HEK293T (cell line): ENCODE measurements around the gene RHOBTB3.

ENCODE experiments used
- CTCF ChIA-PET: fragments of 350-600 bp; formaldehyde crosslinking; extraction: SDS; loops from one replicate; lab custom pipeline; 2021; ENCODE audit warnings: antibody characterized with exemption, inconsistent platforms; lab: Yijun Ruan, JAX
- POLR2A ChIA-PET: fragments of 350-600 bp; formaldehyde crosslinking; extraction: SDS; loops from one replicate; lab custom pipeline; 2020; ENCODE audit warnings: antibody characterized with exemption, inconsistent platforms; lab: Yijun Ruan, JAX
- DNase-seq: peaks from one replicate; pipeline ENCODE4 v3.0.0; 2012; ENCODE audit warnings: mixed read lengths; ENCODE audit errors: extremely low spot score
- ARNT ChIP-seq: fragments of 450-650 bp; IDR thresholded peaks from 2 replicates; pipeline ENCODE4 v1.6.1; 2017; ENCODE audit warnings: mild to moderate bottlenecking
- BHLHE40 ChIP-seq: fragments of 450-650 bp; IDR thresholded peaks from 2 replicates; pipeline ENCODE4 v1.6.1; 2016; ENCODE audit warnings: mild to moderate bottlenecking, moderate library complexity, borderline replicate concordance
- CTBP1 ChIP-seq: fragments of 450-650 bp; IDR thresholded peaks from 2 replicates; pipeline ENCODE4 v1.6.1; 2016; ENCODE audit warnings: borderline replicate concordance
- ELF4 ChIP-seq: fragments of 450-650 bp; IDR thresholded peaks from 2 replicates; pipeline ENCODE4 v1.6.1; 2017; ENCODE audit warnings: antibody characterized with exemption
- FOXA1 ChIP-seq: fragments of 450-650 bp; IDR thresholded peaks from 2 replicates; pipeline ENCODE4 v1.6.1; 2016; ENCODE audit warnings: mild to moderate bottlenecking
- FOXK2 ChIP-seq: fragments of 450-650 bp; IDR thresholded peaks from 2 replicates; pipeline ENCODE4 v1.6.1; 2016; ENCODE audit warnings: mild to moderate bottlenecking
- FOXM1 ChIP-seq: fragments of 450-650 bp; IDR thresholded peaks from 2 replicates; pipeline ENCODE4 v1.6.1; 2017; ENCODE audit warnings: mild to moderate bottlenecking, borderline replicate concordance
- HDGF ChIP-seq: fragments of 450-650 bp; IDR thresholded peaks from 2 replicates; pipeline ENCODE4 v1.6.1; 2017; ENCODE audit warnings: antibody characterized with exemption, borderline replicate concordance
- L3MBTL2 ChIP-seq: fragments of 450-650 bp; conservative IDR thresholded peaks from 2 replicates; pipeline ENCODE4 v1.6.1; 2016; ENCODE audit warnings: mild to moderate bottlenecking
- LEF1 ChIP-seq: fragments of 450-650 bp; IDR thresholded peaks from 2 replicates; pipeline ENCODE4 v1.6.1; 2017; ENCODE audit warnings: mild to moderate bottlenecking, borderline replicate concordance
- NFRKB ChIP-seq: fragments of 450-650 bp; IDR thresholded peaks from 2 replicates; pipeline ENCODE4 v1.6.1; 2016; ENCODE audit warnings: mild to moderate bottlenecking, moderate library complexity
- SP1 ChIP-seq: fragments of 450-650 bp; IDR thresholded peaks from 2 replicates; pipeline ENCODE4 v1.6.1; 2017
- SUZ12 ChIP-seq: fragments of 450-650 bp; IDR thresholded peaks from 2 replicates; pipeline ENCODE4 v1.6.1; 2016; ENCODE audit warnings: mild to moderate bottlenecking
- TARDBP ChIP-seq: fragments of 450-650 bp; IDR thresholded peaks from 2 replicates; pipeline ENCODE4 v1.6.1; 2016
- ZNF384 ChIP-seq: fragments of 450-650 bp; IDR thresholded peaks from 2 replicates; pipeline ENCODE4 v1.6.1; 2016
- TF ChIP-seq, protein P1 (sequence below): fragments of 450-650 bp; IDR thresholded peaks from 2 replicates; pipeline ENCODE4 v1.6.1; 2016

Gene RHOBTB3

DNA sequence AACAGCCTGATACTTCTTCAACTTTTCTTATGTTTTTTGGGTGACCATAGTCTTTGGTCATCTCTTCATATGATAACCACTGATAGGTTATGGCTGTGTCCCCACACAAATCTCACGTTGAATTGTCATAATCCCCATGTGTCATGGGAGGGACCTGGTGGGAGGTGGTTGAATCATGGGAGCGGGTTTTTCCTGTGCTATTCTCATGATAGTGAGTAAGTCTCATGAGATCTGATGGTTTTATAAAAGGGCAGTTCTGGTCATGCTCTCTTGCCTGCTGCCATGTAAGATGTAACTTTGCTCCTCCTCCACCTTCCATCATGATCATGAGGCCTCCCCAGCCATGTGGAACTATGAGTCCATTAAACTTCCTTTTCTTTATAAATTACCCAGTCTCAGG is 8.7 kb downstream of the RHOBTB3 start:
- no peak for TF ChIP-seq FOXA1
- TF ChIP-seq BHLHE40 = no peak
- POLR2A ChIA-PET = no interaction called here
- no peak for DNase-seq
- CTCF ChIA-PET = no interaction called here

DNA sequence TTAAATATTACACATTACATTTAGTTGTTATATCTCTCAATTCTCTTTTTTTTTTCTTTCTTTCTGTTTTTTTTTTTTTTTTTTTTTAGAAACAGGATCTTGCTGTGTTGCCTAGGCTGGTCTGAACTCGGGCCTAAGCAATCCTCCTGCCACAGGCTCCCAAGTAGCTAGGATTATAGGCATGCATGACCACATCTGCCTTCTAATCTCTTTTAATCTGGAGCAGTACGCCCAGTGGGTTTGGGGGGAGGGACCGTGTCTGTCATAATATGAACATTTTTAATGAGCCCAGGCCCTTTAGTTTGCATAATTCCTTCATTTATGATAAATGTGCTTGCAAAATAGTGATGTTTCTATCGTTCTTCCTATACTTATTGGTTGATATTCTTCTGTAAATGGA is 10.3 kb downstream of the RHOBTB3 start:
- ChIA-PET POLR2A (interaction anchor here (0.7 kb wide), 1 partner anchor 11 kb away, joined by 3 read pairs; the partner anchor contains the start of gene RHOBTB3), CTCF (interaction anchor here (0.6 kb wide), 1 partner anchor 1490 kb away, joined by 3 read pairs; no protein-coding TSS in a partner anchor)
- no peak for DNase-seq
- no peak for TF ChIP-seq FOXM1
- TF ChIP-seq NFRKB = no peak
- no peak for TF ChIP-seq FOXA1
- TF ChIP-seq HDGF = no peak
- no peak for TF ChIP-seq FOXK2
- TF ChIP-seq TARDBP = no peak
- TF ChIP-seq SUZ12 = no peak
- no peak for TF ChIP-seq LEF1
- TF ChIP-seq, protein P1, sequence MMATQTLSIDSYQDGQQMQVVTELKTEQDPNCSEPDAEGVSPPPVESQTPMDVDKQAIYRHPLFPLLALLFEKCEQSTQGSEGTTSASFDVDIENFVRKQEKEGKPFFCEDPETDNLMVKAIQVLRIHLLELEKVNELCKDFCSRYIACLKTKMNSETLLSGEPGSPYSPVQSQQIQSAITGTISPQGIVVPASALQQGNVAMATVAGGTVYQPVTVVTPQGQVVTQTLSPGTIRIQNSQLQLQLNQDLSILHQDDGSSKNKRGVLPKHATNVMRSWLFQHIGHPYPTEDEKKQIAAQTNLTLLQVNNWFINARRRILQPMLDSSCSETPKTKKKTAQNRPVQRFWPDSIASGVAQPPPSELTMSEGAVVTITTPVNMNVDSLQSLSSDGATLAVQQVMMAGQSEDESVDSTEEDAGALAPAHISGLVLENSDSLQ = no peak

DNA sequence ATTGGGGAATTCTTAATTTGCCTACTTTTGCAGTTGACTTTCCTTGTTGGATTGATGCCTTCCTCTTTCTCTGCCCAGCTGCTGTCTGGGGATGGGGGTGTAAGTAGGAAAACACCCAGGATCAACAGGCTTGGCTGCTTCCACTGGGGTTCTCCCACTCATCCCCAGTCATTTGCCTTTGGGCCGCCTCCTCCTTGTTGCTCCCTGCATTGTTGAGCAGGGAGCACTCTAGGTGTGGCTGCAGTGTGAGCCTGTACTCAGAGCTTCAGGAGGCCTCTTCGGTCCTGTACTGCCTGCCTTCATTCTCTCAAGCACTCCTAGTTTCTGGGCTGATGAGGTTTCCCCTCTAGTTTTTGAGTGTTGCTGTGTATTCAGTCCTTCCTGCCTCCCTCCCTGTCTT is 12.1 kb downstream of the RHOBTB3 start:
- TF ChIP-seq ELF4 (no peak), SUZ12 (no peak), ZNF384 (no peak), FOXA1 (no peak)
- ChIA-PET POLR2A (no interaction called here), CTCF (no interaction called here)
- DNase-seq = no peak

DNA sequence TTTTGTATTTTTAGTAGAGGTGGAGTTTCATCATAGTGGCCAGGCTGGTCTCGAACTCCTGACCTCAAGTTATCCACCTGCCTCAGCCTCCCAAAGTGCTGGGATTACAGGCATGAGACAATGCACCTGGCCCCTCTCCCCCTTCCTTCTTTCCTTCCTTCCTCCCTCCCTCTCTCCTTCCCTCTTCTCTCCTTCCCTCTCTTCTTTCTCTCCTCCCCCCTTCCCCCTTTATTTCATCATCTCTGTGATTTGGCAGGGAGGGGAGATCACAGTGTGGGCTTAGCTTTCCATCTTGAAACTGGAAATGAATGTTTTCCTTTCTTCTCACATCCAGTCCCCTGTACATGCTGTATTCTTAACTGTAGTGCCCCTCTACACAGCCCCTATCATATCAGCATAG is 12.7 kb downstream of the RHOBTB3 start:
- TF ChIP-seq ARNT = no peak
- TF ChIP-seq LEF1 = no peak
- TF ChIP-seq ZNF384 = no peak
- TF ChIP-seq SUZ12 = no peak
- TF ChIP-seq BHLHE40 = no peak
- TF ChIP-seq CTBP1 = no peak
- TF ChIP-seq, protein P1 = no peak
- no peak for TF ChIP-seq SP1
- TF ChIP-seq L3MBTL2 = no peak
- CTCF ChIA-PET = no interaction called here
- POLR2A ChIA-PET = no interaction called here
- DNase-seq = no peak

DNA sequence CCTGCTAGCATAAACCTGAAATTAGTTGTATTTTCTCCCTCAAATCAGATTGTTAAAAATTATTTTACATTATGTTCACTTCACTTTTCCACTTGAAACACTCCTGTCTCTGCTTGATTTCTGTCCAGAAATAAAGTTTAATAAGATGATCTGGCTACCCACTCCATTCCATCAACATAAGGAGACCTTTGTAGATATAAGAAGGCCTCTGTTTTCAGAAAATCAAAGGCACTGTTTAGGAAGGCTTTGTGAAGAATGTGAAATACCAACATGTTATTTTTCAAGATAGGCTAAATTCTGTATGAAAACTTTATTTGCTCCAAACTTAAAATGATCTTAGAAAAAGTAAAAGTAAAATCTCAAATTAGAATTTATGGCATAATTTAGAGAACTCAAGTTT is 15.1 kb downstream of the RHOBTB3 start:
- TF ChIP-seq L3MBTL2 = no peak
- TF ChIP-seq CTBP1 = no peak
- no peak for TF ChIP-seq FOXK2
- no peak for TF ChIP-seq HDGF
- no peak for DNase-seq
- CTCF ChIA-PET = interaction anchor here (1.8 kb wide), 1 partner anchor 12 kb away, joined by 4 read pairs; no protein-coding TSS in a partner anchor
- POLR2A ChIA-PET = interaction anchor here (1.2 kb wide), 1 partner anchor 99 kb away, joined by 4 read pairs; the partner anchor contains the start of gene RFESD

DNA sequence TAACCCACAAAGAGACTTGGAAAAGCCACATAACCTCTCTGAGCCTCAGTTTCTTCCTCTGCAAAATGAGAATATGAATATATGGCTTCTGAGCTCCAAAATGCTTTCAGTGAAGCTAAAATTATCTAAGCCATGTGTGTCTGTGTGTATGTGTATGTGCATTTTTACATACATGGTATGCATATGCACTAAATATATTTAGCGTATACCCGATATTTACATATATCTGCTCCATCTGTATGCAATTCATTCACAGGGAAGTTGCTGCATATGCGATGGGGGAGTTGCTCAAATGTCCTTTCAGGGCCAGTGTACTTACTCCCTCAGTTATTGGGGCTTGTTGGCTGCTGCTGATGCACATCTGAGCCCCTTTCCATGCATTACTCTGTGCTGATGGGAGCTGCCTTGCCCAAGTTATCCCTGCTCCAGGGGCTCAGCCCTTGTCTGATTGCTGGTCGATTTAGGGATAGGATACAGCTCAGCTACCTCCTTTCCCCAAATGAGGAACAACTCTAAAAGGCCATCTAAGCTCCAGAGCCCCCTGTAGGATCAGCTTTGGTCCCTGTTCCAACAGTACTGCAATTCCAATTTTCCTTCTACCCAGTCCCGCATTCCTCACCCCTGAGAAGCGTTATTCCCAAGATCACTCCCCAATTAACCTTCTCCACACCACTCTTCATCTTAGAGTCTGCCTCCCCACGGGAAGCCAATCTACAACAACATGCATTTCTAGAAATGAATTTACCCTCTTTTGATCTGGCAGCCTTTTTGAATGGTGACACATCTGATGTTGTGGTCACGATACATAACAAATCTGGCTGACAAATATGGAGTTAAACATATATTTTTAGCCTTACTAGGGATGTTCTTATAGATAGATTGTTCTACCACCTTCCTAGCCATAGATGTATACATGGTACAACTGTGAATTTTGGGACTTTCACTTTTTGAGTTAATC is 15.9 kb downstream of the RHOBTB3 start:
- no peak for TF ChIP-seq ZNF384
- no peak for TF ChIP-seq NFRKB
- no peak for TF ChIP-seq BHLHE40
- TF ChIP-seq L3MBTL2 = no peak
- no peak for TF ChIP-seq ARNT
- TF ChIP-seq, protein P1 = no peak
- TF ChIP-seq TARDBP = no peak
- TF ChIP-seq ELF4 = no peak
- no peak for TF ChIP-seq FOXA1
- no peak for TF ChIP-seq FOXM1
- TF ChIP-seq SUZ12 = no peak
- TF ChIP-seq SP1 = no peak
- POLR2A ChIA-PET = no interaction called here
- CTCF ChIA-PET = no interaction called here
- DNase-seq = no peak

DNA sequence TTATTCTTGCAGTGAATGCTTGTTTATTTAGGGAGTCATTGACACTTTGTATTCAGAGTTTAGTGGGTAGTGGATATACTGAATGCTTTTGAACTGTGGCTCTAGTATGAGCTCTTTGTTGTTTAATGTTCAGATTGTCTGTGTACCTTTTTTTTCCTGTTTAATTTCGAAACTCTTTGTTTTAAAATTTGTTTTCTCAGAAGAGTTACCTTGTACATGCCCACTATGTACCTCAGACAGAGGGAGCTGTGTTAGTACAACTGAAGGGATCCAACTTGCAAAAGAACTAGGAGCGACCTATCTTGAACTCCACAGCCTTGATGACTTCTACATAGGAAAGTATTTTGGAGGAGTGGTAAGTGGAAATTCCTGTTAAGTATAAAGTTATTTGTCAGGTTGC is 17.0 kb downstream of the RHOBTB3 start:
- CTCF ChIA-PET = no interaction called here
- POLR2A ChIA-PET = interaction anchor here (1.1 kb wide), 1 partner anchor 17 kb away, joined by 4 read pairs; the partner anchor contains the start of gene RHOBTB3
- no peak for DNase-seq

More for the DNA sequence above, 17.0 kb downstream of the RHOBTB3 start:
- TF ChIP-seq, protein P1 = no peak
- TF ChIP-seq NFRKB (no peak), SUZ12 (no peak), L3MBTL2 (no peak), FOXM1 (no peak), SP1 (no peak)
